ENCODE data around the gene UIMC1.

The UIMC1 gene

GRCh38 chr5:176881816-176882566 is 124.6 kb downstream of the UIMC1 start:
- no peak for TF ChIP-seq TCF12 (IDR thresholded peaks at IDR 0.05; ENCODE audit: low read depth)

GRCh38 chr5:176881021-176881749 is 125.4 kb downstream of the UIMC1 start:
- TF ChIP-seq REST (IDR thresholded peaks at IDR 0.05; ENCODE audit: low read depth) (no peak), CEBPB (IDR thresholded peaks at IDR 0.05) (no peak), TCF12 (IDR thresholded peaks at IDR 0.05; ENCODE audit: low read depth) (no peak), NFIC (IDR thresholded peaks at IDR 0.05) (no peak)

- no peak for TF ChIP-seq ZBTB7A (IDR thresholded peaks at IDR 0.05; ENCODE audit: low read depth)
- TF ChIP-seq NFIC (IDR thresholded peaks at IDR 0.05), result no peak
- TF ChIP-seq CEBPB (IDR thresholded peaks at IDR 0.05), result no peak
- TF ChIP-seq REST (IDR thresholded peaks at IDR 0.05; ENCODE audit: low read depth), result no peak
- no peak for TF ChIP-seq RAD21 (IDR thresholded peaks at IDR 0.05; ENCODE audit: low read depth)
- TF ChIP-seq FOXM1 (IDR thresholded peaks at IDR 0.05; ENCODE audit: borderline replicate concordance, low read depth), result no peak
- no peak for TF ChIP-seq MAX (IDR thresholded peaks at IDR 0.05)
- TF ChIP-seq TAF1 (IDR thresholded peaks at IDR 0.05; ENCODE audit: low read depth), result no peak
- TF ChIP-seq TEAD4 (IDR thresholded peaks at IDR 0.05), result no peak
- TF ChIP-seq CREB1 (IDR thresholded peaks at IDR 0.05; ENCODE audit: low read depth), result no peak
- no peak for TF ChIP-seq TCF12 (IDR thresholded peaks at IDR 0.05; ENCODE audit: low read depth)
- no peak for TF ChIP-seq USF1 (IDR thresholded peaks at IDR 0.05)
- no peak for TF ChIP-seq EP300 (IDR thresholded peaks at IDR 0.05; ENCODE audit: borderline replicate concordance)
- no peak for TF ChIP-seq YY1 (IDR thresholded peaks at IDR 0.05; ENCODE audit: low read depth)
- no peak for TF ChIP-seq EGR1 (IDR thresholded peaks at IDR 0.05)
These were observed 126.1 kb downstream of the UIMC1 start for GRCh38 chr5:176880366-176881020.

GRCh38 chr5:176879663-176880361 is 126.8 kb downstream of the UIMC1 start:
- TF ChIP-seq CREB1 (IDR thresholded peaks at IDR 0.05; ENCODE audit: low read depth) (no peak), TEAD4 (IDR thresholded peaks at IDR 0.05) (no peak), EP300 (IDR thresholded peaks at IDR 0.05; ENCODE audit: borderline replicate concordance) (no peak), ZBTB7A (IDR thresholded peaks at IDR 0.05; ENCODE audit: low read depth) (no peak), NFIC (IDR thresholded peaks at IDR 0.05) (no peak), TAF1 (IDR thresholded peaks at IDR 0.05; ENCODE audit: low read depth) (no peak), TCF12 (IDR thresholded peaks at IDR 0.05; ENCODE audit: low read depth) (no peak), MAX (IDR thresholded peaks at IDR 0.05) (no peak), CEBPB (IDR thresholded peaks at IDR 0.05) (no peak), EGR1 (IDR thresholded peaks at IDR 0.05) (no peak), USF1 (IDR thresholded peaks at IDR 0.05) (no peak), RAD21 (IDR thresholded peaks at IDR 0.05; ENCODE audit: low read depth) (no peak), REST (IDR thresholded peaks at IDR 0.05; ENCODE audit: low read depth) (no peak), FOXM1 (IDR thresholded peaks at IDR 0.05; ENCODE audit: borderline replicate concordance, low read depth) (no peak)

All from Ishikawa (cell line).